ENCODE results near the gene MBOAT2. TPM values are rescaled to one million over a fixed set of nuclear protein-coding genes. Genes with fewer than 3 reads are reported as not detected.

MBOAT2 gene
- total RNA-seq, 1 experiment from 2014 or later: 34.8 TPM

DNA sequence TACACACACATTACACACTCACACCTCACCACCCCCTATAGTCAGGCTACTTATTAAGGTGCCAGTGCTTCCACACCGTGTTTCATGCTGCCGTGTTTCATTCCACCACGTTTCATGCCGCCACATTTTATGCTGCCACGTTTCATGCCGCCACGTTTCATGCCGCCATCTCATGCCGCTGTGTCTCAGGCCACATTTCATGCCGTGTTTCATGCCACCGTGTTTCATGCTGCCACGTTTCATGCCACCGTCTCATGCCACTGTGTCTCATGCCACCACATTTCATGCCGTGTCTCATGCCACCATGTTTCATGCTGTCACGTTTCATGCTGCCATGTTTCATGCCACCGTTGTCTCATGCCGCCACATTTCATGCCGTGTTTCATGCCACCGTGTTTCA lies 65.1 kb downstream of the MBOAT2 start:
- no peak for TF ChIP-seq TCF7L2 (IDR thresholded peaks at IDR 0.05; ENCODE audit: low read depth, low read length)
- TF ChIP-seq, protein P1, sequence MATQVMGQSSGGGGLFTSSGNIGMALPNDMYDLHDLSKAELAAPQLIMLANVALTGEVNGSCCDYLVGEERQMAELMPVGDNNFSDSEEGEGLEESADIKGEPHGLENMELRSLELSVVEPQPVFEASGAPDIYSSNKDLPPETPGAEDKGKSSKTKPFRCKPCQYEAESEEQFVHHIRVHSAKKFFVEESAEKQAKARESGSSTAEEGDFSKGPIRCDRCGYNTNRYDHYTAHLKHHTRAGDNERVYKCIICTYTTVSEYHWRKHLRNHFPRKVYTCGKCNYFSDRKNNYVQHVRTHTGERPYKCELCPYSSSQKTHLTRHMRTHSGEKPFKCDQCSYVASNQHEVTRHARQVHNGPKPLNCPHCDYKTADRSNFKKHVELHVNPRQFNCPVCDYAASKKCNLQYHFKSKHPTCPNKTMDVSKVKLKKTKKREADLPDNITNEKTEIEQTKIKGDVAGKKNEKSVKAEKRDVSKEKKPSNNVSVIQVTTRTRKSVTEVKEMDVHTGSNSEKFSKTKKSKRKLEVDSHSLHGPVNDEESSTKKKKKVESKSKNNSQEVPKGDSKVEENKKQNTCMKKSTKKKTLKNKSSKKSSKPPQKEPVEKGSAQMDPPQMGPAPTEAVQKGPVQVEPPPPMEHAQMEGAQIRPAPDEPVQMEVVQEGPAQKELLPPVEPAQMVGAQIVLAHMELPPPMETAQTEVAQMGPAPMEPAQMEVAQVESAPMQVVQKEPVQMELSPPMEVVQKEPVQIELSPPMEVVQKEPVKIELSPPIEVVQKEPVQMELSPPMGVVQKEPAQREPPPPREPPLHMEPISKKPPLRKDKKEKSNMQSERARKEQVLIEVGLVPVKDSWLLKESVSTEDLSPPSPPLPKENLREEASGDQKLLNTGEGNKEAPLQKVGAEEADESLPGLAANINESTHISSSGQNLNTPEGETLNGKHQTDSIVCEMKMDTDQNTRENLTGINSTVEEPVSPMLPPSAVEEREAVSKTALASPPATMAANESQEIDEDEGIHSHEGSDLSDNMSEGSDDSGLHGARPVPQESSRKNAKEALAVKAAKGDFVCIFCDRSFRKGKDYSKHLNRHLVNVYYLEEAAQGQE (IDR thresholded peaks at IDR 0.05; ENCODE audit: insufficient read depth in 1 of 2, low read depth in 2 of 2, low read length in 1 of 2): no peak
- POLR2A ChIA-PET: no interaction called here
- Histone ChIP-seq H3K27me3 (ENCODE audit: control insufficient read depth, insufficient read depth, low read length) (no peaks in the 10 kb centered on the region), H3K4me1 (ENCODE audit: control insufficient read depth, insufficient read depth, low read length) (no peaks in the 10 kb centered on the region), H3K27ac (ENCODE audit: low read length) (no peak overlapping the region), H3K9me3 (ENCODE audit: control insufficient read depth, insufficient read depth, low read depth, low read length) (no peaks in the 10 kb centered on the region), H3K4me3 (ENCODE audit: low read depth in 2 of 2, low read length in 2 of 2) (no peak overlapping the region), H3K36me3 (ENCODE audit: control insufficient read depth, insufficient read depth, low read length) (no peaks in the 10 kb centered on the region)
- CTCF ChIA-PET: no interaction called here
- in situ Hi-C loops (cut with HindIII; ENCODE audit: low pct_unique_long_range_greater_than_20kb, low sequenced_read_pairs): no loop called here
- no peak for DNase-seq (ENCODE audit: low read depth, low spot score)
- intact Hi-C loops (cut with micrococcal nuclease; ENCODE audit: unreplicated experiment): no loop called here
- no TSS peak for BruUV-seq (replicated peaks)
- ATAC-seq: no peak

DNA sequence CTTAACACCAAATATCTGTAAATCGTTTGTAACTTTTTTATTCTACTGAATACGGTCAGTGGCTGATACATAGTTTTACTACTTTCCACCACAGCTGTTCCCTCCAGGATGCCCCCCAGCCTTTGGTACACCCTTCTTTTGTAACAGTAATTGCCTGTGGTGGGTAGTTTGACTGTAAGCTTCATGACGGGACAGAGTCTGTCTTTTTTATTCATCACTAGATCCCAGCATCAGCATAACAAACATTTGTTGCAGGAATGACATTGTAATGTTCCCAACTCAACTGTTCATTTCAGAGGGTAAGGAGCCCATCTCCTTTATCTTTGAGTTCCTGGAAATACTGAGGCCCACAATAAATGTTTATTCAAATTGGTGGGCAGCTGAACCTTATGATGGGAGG lies 67.5 kb downstream of the MBOAT2 start:
- no peak for DNase-seq (ENCODE audit: low read depth, low spot score)
- Histone ChIP-seq H3K27me3 (ENCODE audit: control insufficient read depth, insufficient read depth, low read length) (no peaks in the 10 kb centered on the region), H3K9me3 (ENCODE audit: control insufficient read depth, insufficient read depth, low read depth, low read length) (no peaks in the 10 kb centered on the region), H3K36me3 (ENCODE audit: control insufficient read depth, insufficient read depth, low read length) (no peaks in the 10 kb centered on the region), H3K27ac (ENCODE audit: low read length) (no peak overlapping the region), H3K4me3 (ENCODE audit: low read depth in 2 of 2, low read length in 2 of 2) (no peak overlapping the region), H3K4me1 (ENCODE audit: control insufficient read depth, insufficient read depth, low read length) (no peaks in the 10 kb centered on the region)
- in situ Hi-C loops (cut with HindIII; ENCODE audit: low pct_unique_long_range_greater_than_20kb, low sequenced_read_pairs): no loop called here
- no TSS peak for BruUV-seq (replicated peaks)
- no peak for ATAC-seq
- CTCF ChIA-PET: no interaction called here
- no peak for TF ChIP-seq POLR2AphosphoS5 (IDR thresholded peaks at IDR 0.05; ENCODE audit: low read depth, low read length)
- TF ChIP-seq, protein P1 (IDR thresholded peaks at IDR 0.05; ENCODE audit: insufficient read depth in 1 of 2, low read depth in 2 of 2, low read length in 1 of 2): no peak
- no peak for TF ChIP-seq TCF7L2 (IDR thresholded peaks at IDR 0.05; ENCODE audit: low read depth, low read length)
- no peak for TF ChIP-seq SIN3A (IDR thresholded peaks at IDR 0.05; ENCODE audit: borderline replicate concordance, insufficient read depth, low read depth, low read length)
- TF ChIP-seq CTCF (IDR thresholded peaks at IDR 0.05): no peak
- POLR2A ChIA-PET: no interaction called here
- intact Hi-C loops (cut with micrococcal nuclease; ENCODE audit: unreplicated experiment): no loop called here

All from Panc1 (cell line).